H1 (cell line): ENCODE data around the gene LCORL. TPM values are rescaled to one million over a fixed set of nuclear protein-coding genes. Genes with fewer than 3 reads are reported as not detected.

Experiments used
- ASH2L ChIP-seq: fragments of 200-600, 300-600 bp; sonication (generic); IDR thresholded peaks from one replicate; pipeline ENCODE4 v1.7.1; 2017; ENCODE audit warnings: low read length
- GABPA ChIP-seq: IDR thresholded peaks from 2 replicates; pipeline ENCODE4 v1.6.1; 2011; ENCODE audit warnings: mild to moderate bottlenecking, low read length, moderate library complexity, borderline replicate concordance; ENCODE audit not compliant: insufficient read depth
- KDM5A ChIP-seq: fragments of 200-600 bp; IDR thresholded peaks from 2 replicates; pipeline ENCODE4 v1.7.1; 2012; ENCODE audit warnings: mild to moderate bottlenecking, low read length, inconsistent platforms, mixed read lengths
- NRF1 ChIP-seq: IDR thresholded peaks from 2 replicates; pipeline ENCODE4 v1.6.1; 2011; ENCODE audit warnings: mild to moderate bottlenecking, low read depth, low read length, improper control_type of control experiment
- RBBP5 ChIP-seq: IDR thresholded peaks from 2 replicates; pipeline ENCODE4 v1.7.1; 2012; ENCODE audit warnings: low read depth, mild to moderate bottlenecking, inconsistent platforms, low read length, moderate library complexity, borderline replicate concordance
- TBP ChIP-seq: IDR thresholded peaks from 2 replicates; pipeline ENCODE4 v1.6.1; 2011; ENCODE audit warnings: low read depth, low read length, improper control_type of control experiment
- polyA plus RNA-seq, 7 experiments: library from polyadenylated mRNA; depleted of rRNA in 3 of 7; stranded (reverse) in 5 of 7; unstranded in 2 of 7; fragments of >200 nt in 5 of 7; fragments of 200-250 nt in 2 of 7; gene quantifications; 1 replicate in 5 of 7; 2 replicates in 1 of 7; 4 replicates in 1 of 7; pipeline versions ENCODE4 v1.2.1 to v1.2.3, GENCODE V29; 2011 to 2013; ENCODE audit warnings: missing spikeins in 2 of 7, mixed read lengths in 2 of 7
- total RNA-seq: library from RNA; stranded (reverse); fragmentation: NEBNext Ultra II Directional; extraction: Animal tissue kit (Norgen Biotek cat#: 25700); gene quantifications from 2 replicates; pipeline ENCODE4 v1.2.1, GENCODE V29; 2021
- TF ChIP-seq, protein P1 (sequence below): IDR thresholded peaks from 2 replicates; pipeline ENCODE4 v1.6.1; 2012; ENCODE audit warnings: low read length, inconsistent platforms
- TF ChIP-seq, protein P2 (sequence below): fragments of 300-600 bp; sonication (generic); IDR thresholded peaks from 2 replicates; pipeline ENCODE4 v1.7.1; 2012; ENCODE audit warnings: low read length, moderate library complexity, mild to moderate bottlenecking, inconsistent platforms; ENCODE audit not compliant: insufficient replicate concordance

The LCORL gene
- total and polyA plus RNA-seq, 2 of the 8 experiments (the other 6 are each of a cell fraction or from before 2014, with no cell fraction given), result 2.2 to 19.2 TPM

DNA sequence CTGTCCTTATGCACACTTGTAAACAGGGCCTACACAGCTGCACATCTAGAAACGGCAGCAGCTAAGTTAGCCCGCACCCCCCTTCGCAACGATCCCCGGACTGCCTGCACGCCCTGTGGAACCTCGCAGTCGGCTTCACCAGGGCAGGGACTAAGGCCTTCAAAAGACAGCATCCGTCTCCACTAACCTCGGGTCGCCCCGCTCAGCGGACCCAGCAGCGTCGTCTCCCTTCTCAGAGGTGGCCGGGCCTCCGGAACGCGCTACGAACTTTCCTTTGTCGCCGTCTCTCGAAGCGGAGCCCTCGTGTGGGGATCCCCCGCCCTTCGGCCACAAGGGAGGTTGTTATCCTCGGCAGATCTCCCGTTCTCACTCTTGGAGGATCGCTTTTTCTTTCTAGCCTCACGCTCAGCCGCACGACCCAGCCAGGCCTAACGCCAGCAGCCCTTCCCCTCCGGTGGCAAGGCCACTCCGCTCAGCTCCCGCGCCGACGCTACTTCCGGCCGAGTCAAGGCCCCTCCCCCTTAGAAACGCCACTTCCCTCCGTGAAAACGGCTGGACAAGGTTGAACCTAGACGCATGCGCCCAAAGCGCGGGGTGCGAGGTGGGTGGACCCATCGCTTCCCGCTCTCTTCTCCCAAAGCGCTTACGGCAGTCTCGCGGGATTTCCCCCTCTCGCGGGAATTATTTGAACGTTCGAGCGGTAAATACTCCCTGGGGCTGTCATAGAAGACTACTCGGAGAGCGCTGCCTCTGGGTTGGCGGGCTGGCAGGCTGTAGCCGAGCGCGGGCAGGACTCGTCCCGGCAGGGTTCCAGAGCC is 211.1 kb downstream of the LCORL start, which contains the start of the genes DCAF16 and NCAPG (continued):
- TF ChIP-seq, protein P1, sequence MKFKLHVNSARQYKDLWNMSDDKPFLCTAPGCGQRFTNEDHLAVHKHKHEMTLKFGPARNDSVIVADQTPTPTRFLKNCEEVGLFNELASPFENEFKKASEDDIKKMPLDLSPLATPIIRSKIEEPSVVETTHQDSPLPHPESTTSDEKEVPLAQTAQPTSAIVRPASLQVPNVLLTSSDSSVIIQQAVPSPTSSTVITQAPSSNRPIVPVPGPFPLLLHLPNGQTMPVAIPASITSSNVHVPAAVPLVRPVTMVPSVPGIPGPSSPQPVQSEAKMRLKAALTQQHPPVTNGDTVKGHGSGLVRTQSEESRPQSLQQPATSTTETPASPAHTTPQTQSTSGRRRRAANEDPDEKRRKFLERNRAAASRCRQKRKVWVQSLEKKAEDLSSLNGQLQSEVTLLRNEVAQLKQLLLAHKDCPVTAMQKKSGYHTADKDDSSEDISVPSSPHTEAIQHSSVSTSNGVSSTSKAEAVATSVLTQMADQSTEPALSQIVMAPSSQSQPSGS, result peak; percentile 84
- no peak for TF ChIP-seq KDM5A
- TF ChIP-seq RBBP5, result peak; percentile 77
- peak; percentile 68; the same call in 1 of the 2 replicates for TF ChIP-seq GABPA
- peak; percentile 82 for TF ChIP-seq TBP
- TF ChIP-seq ASH2L, result peak; percentile 44
- peak; percentile 31; the same call in 1 of the 2 replicates for TF ChIP-seq NRF1
- TF ChIP-seq, protein P2, sequence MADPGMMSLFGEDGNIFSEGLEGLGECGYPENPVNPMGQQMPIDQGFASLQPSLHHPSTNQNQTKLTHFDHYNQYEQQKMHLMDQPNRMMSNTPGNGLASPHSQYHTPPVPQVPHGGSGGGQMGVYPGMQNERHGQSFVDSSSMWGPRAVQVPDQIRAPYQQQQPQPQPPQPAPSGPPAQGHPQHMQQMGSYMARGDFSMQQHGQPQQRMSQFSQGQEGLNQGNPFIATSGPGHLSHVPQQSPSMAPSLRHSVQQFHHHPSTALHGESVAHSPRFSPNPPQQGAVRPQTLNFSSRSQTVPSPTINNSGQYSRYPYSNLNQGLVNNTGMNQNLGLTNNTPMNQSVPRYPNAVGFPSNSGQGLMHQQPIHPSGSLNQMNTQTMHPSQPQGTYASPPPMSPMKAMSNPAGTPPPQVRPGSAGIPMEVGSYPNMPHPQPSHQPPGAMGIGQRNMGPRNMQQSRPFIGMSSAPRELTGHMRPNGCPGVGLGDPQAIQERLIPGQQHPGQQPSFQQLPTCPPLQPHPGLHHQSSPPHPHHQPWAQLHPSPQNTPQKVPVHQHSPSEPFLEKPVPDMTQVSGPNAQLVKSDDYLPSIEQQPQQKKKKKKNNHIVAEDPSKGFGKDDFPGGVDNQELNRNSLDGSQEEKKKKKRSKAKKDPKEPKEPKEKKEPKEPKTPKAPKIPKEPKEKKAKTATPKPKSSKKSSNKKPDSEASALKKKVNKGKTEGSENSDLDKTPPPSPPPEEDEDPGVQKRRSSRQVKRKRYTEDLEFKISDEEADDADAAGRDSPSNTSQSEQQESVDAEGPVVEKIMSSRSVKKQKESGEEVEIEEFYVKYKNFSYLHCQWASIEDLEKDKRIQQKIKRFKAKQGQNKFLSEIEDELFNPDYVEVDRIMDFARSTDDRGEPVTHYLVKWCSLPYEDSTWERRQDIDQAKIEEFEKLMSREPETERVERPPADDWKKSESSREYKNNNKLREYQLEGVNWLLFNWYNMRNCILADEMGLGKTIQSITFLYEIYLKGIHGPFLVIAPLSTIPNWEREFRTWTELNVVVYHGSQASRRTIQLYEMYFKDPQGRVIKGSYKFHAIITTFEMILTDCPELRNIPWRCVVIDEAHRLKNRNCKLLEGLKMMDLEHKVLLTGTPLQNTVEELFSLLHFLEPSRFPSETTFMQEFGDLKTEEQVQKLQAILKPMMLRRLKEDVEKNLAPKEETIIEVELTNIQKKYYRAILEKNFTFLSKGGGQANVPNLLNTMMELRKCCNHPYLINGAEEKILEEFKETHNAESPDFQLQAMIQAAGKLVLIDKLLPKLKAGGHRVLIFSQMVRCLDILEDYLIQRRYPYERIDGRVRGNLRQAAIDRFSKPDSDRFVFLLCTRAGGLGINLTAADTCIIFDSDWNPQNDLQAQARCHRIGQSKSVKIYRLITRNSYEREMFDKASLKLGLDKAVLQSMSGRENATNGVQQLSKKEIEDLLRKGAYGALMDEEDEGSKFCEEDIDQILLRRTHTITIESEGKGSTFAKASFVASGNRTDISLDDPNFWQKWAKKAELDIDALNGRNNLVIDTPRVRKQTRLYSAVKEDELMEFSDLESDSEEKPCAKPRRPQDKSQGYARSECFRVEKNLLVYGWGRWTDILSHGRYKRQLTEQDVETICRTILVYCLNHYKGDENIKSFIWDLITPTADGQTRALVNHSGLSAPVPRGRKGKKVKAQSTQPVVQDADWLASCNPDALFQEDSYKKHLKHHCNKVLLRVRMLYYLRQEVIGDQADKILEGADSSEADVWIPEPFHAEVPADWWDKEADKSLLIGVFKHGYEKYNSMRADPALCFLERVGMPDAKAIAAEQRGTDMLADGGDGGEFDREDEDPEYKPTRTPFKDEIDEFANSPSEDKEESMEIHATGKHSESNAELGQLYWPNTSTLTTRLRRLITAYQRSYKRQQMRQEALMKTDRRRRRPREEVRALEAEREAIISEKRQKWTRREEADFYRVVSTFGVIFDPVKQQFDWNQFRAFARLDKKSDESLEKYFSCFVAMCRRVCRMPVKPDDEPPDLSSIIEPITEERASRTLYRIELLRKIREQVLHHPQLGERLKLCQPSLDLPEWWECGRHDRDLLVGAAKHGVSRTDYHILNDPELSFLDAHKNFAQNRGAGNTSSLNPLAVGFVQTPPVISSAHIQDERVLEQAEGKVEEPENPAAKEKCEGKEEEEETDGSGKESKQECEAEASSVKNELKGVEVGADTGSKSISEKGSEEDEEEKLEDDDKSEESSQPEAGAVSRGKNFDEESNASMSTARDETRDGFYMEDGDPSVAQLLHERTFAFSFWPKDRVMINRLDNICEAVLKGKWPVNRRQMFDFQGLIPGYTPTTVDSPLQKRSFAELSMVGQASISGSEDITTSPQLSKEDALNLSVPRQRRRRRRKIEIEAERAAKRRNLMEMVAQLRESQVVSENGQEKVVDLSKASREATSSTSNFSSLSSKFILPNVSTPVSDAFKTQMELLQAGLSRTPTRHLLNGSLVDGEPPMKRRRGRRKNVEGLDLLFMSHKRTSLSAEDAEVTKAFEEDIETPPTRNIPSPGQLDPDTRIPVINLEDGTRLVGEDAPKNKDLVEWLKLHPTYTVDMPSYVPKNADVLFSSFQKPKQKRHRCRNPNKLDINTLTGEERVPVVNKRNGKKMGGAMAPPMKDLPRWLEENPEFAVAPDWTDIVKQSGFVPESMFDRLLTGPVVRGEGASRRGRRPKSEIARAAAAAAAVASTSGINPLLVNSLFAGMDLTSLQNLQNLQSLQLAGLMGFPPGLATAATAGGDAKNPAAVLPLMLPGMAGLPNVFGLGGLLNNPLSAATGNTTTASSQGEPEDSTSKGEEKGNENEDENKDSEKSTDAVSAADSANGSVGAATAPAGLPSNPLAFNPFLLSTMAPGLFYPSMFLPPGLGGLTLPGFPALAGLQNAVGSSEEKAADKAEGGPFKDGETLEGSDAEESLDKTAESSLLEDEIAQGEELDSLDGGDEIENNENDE, result no peak
